DMS 273 treated with DMSO at 0.1 percent for 48 hours (cell line): ENCODE measurements around the gene WWOX.

Experiments used
- DNase-seq: peaks from one replicate; lab custom pipeline; 2025; lab: John Stamatoyannopoulos, UW

WWOX gene

DNA sequence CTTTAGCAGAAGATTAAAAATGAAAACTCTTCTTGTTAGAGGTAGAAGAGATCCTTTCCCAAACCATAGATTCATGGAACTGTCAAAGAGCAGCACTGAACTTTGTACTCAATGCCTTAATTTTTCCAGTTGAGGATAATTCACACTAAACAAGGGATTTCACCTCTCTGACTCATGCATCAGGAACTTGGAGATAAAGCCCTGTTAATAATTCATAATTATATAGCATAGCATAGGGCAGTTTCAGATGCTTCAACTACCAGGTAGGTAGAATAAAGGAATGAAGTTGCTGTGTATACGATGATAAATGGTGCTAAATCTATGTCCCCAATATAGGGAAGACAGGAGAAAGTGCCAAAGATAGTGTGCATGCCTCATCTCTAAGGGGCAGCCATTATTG lies 1050.7 kb downstream of the WWOX start:
- DNase-seq, result no peak

DNA sequence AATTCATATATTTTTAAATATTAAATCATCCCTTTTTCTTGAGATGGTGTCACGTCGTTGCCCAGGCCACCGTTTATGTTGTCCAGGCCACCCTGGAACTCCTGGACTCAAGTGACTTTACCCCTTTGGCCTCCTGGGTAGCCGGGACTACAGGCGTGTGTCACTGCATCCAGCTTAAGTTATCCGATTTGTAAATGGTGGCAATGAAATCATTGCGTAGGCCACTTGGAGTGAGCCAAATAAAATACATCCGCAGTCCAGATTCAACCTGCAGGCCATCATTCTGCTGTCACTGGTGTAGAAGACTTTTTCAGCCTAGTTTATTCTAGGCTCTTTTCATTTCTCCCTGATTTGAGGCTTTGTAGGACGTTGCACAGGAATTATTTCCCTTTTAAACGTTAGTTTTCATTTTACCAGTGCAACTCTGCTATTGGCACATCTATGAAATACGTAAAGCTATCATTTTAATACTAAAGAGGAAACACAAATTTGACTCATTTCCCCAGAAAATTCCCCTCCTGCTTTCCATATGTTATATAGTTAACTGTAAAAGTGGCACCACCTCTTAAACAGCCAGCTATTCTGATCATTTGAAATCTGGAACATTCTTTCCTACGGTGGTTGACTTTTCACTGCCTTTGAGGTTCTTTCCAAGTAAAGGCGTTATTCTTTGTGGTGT lies 1051.3 kb downstream of the WWOX start:
- no peak for DNase-seq

DNA sequence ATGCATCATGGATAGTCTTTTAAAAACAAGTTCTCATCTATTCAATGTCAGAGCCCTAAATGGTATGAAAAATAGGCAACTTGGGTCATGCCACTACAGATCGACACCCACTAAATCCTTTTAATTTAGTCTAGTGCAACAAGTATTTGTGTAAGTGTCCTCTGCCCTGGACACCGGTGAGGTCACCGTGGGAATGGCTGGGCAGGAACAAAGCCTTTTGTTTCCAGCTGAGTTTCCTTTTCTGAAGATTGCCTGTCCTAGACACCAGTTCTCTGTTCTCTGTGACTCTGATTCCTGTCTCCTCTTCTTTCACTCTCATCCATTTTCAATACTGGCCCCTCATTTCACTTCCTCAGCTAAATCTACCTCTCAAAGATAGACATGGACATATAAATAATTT lies 1054.6 kb downstream of the WWOX start:
- no peak for DNase-seq

DNA sequence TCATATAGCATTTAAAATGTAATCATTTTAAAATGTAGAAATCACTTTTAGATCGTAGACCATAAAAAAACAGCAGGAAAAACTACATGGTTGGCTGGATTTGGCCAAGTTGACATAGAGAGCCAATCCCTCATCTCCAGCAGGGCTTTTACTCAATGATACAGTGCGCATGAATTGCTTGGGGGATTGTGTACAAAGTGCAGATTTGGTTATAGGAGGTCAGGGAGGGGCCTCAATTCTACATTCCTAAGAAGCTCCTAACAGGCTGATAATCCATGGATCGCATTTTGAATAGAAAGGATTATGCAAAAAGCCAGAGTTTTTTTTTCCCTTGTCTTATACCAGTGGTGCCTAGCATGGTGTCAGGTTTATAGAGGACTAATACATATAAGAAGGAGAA lies 1056.0 kb downstream of the WWOX start:
- DNase-seq, result no peak

DNA sequence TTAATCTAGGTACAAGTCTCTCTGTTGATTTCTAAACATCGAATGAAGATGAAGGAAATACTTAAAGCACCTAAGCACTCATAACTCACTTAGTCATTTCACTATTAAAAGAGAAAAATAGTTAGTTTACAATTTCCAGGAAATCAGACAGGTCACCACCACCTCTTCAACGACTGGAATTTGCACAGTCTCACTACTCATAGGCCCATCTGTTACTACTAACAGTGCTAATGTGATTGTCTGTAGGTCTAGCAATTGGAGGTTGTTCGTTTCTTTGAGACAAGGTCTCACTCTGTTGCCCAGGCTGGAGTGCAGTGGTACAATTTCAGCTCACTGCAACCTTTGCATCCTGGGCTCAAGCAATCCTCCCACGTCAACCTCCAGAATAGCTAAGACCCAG lies 1056.5 kb downstream of the WWOX start:
- no peak for DNase-seq

DNA sequence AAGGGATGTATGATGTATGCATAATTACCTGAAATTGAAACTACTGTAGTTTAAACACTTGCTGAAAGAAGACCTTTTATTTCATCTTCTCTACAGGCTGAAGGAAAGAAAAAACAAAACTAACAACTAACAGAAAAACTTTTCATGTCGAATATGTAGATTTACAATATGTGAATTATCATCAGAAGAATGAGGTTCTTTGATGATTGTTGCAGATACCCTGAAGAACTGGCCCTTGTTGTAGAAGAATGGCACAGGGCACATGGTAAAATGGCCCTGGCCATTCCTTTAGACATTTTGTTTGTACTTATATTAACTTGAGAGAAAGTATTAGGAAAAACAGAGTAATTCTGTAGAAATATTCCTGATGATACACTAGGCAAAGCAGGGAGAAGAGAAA lies 1057.3 kb downstream of the WWOX start:
- DNase-seq, result no peak

DNA sequence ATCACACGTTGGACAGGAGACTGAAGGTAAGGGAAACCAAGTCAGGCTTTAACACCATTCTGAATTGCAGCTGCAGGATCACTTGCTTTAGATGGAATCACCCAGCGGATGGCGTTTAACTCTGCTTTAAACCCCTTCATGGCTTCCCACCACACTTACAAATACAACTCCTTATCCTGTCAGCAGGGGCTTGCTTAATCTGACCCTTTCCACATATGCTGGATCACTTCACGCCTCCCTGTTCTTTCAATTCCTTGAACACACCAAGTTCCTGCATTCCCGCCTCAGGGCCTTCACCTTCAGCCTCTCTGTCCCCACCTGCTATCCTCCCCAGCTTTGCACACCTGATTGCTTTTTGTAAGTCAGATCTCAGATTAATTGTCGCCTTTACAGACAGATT lies 1058.9 kb downstream of the WWOX start:
- DNase-seq, result no peak

DNA sequence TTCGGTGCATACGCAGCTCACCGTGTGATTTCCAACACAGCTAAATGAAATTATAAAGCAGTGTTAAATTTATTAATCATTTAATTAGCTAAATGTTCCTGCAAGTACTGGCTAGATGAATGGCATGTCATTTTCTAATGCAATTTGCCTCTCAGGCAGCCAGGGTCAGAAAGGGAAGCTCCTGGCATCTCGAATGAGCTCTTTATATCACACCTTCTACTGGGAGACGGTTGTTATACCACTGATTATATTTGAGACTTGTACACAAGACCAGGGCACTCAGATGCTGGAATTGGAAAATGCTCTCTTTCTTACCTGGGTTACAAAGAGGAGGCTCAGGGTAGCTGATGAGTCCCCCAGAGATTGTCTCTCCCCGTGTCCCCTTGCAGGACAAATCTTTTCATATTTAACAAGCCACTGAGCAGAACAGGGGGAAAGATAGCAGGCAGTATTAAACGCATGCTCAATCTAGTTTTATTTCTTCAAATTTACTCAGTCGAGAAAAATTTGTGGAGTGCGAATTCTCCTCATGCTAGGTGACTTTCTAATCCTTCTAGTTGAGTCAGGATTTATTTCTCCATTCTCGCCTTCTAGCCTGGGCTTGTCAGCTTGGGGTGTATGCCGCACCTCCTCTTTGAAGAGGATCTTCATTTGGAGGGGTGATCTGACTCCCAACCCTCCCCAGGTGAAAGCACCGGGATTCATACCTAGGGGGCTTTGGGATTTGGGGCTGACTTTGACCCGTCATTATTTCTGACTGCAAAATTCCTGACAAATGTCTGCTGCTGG lies 1060.0 kb downstream of the WWOX start:
- DNase-seq, result no peak

DNA sequence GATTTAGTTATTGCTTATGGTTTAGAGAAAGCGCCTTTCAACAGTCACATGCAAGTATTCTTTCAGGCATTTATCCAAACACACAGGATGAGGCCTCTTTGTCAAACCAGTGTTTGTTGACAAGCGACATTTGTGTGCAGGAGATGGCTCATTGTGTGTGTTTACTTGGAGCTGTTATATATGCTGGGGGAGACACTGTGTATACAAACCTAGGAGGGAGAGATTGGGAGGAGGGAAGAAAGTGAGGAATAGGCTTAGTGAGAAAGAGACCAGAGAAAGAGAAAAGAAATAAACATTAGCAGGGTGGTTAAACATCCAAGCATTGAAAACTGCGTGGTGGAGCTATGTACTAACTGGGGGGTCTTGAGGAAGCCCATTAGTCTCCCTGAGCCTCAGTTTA lies 1063.5 kb downstream of the WWOX start:
- no peak for DNase-seq

DNA sequence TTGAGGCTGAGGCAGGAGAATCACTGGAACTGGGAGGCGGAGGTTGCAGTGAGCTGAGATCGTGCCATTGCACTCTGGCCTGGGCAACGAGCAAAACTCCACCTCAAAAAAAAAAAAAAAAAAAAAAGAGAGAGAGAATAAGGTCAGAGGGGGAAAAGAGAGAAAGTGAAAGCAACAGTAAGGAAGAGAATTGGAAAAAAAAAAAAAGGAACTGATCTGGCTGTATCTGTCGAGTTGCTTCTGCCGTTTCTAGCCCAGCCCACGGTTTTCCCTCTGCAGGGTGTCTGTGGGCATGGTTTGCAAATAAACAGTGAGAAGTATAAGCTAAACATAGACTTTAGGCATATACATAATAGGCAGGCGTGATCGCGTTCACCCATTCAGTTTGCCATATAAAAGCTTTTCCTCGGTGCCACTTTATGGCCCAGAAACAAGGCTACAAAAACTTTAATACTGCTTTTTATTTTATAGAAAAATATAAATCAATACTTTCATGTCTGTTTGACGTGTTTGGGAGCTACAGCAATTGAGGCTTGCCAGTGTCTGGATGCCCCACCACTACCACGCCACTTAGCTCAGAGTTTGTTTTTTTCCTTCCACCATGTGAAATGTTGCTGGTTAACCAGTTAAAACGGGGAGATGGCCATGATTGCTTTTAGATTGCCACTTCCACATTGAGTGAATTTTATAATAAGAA lies 1064.4 kb downstream of the WWOX start:
- no peak for DNase-seq

DNA sequence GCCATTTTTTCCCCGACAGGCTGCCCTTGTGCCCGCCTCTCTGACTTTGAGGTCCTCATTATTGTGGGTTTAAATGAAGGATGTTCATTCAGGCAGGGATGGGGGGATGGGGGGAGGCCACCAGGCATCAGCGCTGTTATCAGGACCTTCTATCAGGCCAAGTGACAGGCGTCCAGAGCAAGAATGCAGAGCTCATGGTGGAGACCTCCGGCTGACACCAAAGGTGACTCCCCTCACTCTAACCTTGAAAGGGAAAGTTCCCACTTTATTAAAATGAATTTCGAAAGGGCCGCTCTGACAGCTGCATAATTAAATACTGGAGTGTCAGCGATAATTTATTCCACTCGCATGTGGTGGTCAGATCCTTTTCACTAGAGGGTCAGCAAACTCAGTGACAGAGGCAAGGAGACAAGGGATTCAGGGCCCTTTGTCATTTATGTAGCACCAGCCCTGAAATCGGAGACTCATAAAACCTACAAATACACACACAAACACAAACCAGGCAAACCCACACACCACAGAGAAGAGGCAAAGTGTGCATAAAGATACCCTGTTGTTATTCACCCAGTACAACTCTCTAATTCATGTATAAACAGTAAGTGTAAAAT lies 1065.0 kb downstream of the WWOX start:
- DNase-seq, result no peak

DNA sequence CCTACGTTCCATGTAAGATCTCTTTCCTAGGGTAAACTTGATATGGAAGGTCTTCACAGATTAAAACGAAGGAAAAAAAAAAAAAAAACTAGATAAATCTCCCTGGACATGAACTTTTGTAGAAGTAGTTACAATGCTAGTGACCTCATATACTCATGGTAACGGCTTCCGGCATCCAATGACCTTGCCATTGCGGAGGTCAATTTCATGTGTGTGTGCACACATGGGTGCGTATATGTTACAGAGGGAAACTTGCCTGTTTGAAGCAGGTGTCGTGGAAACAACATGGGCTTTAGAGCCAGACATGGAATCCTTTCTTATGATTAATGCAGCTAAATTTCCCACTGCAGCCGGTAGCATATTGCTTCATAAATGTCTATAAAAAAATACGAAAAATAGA lies 1065.6 kb downstream of the WWOX start:
- DNase-seq, result no peak

DNA sequence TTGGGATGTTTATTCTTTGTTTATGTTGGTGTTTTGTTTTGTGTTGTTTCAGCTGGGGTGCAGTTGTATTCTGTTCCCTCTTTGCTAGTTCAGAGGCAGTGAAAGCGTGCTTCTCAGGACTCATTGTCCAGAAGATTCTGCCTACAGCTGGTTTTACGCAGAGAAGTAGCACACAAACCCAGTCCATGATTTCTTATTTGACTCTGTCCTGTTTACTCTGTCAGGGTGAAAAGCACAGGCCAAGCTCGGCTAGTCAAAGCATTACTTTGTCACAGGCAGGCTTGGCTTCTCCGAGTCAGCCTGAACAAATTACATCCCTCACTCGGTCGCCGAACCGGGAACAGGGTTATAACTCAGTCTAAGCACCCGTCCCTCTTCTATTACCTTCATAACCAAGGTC lies 1066.1 kb downstream of the WWOX start:
- DNase-seq, result no peak

DNA sequence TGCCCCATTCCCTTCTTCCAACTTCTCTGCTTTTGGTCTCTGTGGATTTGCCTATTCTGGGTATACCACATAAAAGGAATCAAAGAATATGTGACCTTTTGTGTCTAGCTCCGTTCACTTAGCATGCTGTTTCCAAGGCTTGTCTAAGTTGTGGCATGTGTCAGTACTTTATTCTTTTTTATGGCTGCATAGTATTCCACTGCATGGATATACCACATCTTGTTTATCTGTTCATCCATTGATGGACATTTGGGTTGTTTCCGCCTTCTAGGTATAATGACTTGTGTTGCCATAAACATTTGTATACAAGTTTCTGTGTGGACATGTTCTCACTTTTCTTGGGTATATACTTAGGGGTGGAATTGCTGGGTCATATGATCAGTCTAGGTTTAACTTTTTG lies 1068.4 kb downstream of the WWOX start:
- DNase-seq, result no peak

DNA sequence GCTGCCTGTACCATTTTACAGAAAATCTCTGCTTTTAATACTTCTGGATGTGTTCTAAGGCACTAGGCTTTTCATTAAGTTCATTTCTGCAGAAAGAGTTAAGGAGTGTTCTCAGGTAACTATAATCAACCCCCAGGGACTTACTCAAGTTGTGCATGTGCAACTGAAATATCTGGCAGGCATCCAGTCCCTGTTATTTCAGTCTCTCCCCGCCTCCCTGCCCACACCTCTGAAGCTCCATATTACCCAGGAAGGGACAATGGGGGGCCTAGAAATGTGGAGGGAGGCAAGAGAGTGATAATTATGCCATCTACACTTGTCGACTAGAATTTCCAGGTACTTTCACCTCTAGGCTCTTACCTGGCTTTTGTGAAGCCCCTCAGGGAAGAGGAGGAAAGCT lies 1068.9 kb downstream of the WWOX start:
- DNase-seq, result no peak

DNA sequence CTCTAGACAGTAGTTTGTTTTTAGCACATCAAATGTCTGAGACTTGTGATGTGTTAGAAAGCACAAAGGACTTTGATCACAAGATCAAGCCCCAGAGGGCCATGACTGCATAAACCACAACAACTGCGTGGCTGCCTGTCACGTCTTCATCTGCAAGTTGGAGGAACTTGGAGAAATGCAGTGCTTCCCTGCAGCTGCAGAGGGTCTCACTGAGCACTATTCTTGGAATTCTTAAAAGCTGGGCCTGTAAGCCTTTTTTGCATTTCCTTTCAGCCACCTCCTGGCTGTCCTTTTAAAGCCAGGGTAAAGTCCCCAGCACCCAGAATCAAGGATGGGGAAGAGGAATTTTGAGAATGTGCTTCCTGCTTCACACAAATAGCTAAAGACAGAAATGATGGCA lies 1069.8 kb downstream of the WWOX start:
- DNase-seq, result no peak

DNA sequence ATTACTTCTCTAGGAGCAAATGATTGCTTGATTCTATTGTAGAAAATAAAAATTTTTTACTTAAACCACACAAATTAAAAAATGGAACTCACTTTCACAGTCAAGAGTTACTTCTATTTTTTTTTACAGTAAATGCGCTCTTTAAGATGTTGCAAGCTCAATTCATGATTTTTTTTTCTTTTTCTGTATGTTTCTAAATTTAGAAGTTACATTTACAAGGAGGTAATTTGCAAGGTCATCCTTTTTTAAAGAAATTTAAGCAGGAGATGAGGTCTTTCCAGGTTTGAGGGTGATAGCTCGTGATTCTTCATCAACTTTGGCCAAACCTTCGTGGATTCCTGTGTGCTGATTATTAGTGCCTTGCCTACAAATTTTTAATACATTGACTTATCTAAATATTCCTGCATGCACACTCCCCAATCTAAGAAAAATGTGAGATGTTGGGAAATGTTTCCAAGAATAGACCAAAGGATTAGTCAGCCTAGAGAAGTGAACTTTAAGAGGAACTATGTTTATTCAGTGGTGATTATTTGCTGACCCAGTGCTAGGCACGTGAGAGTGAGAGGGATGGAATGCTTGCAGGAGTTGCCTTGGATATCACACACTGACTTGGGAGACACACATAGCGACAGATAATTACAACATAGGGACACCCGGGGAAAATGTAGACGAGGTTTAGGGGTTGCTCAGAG lies 1071.2 kb downstream of the WWOX start:
- no peak for DNase-seq

DNA sequence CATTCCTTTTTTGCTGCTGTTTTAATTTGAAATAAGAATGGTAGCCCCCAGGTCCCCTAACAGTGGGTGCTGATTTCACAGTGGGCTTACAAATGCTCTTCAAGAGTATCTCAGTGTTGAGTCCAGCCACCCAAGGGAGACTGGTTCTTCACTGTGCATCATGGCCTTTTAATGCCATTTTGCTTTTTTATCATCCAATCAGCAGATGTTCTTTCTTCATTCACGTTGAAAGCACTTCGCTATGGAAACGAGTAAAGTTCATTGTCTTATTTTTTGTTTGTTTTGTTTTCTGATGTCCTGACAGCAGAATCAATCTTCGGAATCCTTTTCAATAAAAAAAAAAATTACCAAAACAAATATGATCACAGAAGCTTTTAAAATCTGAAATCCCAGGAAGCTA lies 1072.0 kb downstream of the WWOX start:
- DNase-seq, result no peak

DNA sequence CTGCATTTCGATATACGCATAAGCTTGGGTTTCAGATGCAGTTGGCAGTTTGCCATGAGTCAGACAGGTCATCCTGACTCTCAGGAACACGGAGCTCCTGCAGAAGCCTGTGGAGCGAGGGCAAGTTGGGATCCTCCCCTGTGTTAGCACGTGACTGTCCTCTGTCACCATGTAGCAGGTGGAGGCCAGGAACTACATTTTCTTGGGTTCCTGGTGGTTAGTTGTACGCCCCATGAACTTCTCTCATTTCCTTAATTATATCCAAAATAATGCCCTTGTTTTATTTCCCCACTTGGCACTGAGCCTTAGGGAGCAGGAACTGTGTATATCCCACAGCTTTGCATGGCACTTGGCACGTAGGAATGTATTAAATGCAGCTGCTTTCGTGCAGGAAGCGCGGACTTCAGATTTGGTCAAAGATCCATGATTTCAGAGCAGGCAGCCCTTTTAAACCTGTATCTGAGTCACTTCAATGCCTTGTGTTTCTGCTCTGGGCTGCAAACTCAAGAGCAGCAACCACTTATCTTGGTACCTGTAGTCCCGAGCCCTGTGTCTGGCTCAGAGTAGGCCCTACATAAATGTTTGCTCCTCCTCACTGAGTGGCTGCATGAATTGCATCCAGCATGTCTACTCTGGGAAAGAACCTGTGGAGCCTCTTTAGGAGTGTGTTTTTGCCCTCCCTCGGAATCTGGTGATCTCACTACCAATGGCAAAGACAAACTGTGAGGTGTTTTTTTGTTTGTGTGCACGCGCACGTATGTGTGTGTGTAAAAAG lies 1072.7 kb downstream of the WWOX start:
- no peak for DNase-seq

DNA sequence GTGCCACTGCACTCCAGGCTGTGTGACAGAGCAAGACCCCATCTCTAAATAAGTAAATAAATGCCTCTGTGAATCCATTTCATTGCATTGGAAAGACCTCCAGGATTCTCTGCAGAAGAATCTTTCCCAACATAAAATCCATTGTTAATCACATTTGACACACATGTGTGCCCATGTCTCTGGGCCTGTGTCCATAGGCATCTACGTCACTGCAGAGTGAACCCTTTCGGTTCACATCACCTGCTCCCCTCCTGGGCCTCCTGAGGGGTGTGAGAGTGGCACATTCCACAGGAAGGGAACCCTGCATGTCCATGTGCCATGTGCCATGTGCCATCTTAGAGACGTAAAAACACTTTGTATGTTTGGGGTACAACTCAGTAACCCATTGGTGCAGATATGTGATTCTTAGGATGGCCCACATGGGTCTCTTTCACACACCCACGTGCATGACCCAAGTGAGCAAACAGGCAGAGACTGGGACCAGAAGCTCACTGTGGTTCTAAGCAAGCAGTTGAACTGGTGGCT lies 1073.6 kb downstream of the WWOX start:
- no peak for DNase-seq

DNA sequence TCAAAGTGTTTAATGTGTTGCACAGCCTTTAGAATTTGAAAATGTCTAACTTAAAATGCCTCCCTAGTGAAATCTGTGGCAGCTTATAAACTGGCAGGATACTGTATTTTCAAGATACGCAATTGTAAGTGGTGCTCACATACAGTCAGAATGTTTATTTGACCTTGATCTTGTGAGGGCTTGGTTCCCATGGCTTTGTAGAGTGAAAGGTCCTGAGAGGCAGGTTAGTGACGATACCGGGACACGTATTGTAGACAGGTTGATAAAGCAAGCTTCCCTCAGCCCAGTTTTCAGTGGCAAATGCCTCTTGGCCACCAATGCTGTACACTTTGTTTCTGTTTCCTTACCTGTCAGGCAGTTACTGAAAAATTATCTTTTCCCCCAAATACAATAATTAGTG lies 1074.5 kb downstream of the WWOX start:
- no peak for DNase-seq
